KMS-11 (cell line): Measurements from ENCODE around the gene SLC9A9.

Source experiments
- H2AFZ ChIP-seq: fragments of 200-600 bp; sonication (generic); 2 replicates; pipeline ENCODE4 v1.6.1; 2016; ENCODE audit warnings: antibody characterized with exemption, mixed run types, low read depth
- H3K27ac ChIP-seq: fragments of 200-600 bp; sonication (generic); 2 replicates; pipeline ENCODE4 v1.6.1; 2016; ENCODE audit warnings: mild to moderate bottlenecking, mixed run types
- H3K27me3 ChIP-seq: fragments of 200-600 bp; sonication (generic); 2 replicates; pipeline ENCODE4 v1.6.1; 2017; ENCODE audit warnings: mild to moderate bottlenecking, low read depth, mixed run types, moderate library complexity; ENCODE audit not compliant: insufficient read depth
- H3K36me3 ChIP-seq: fragments of 200-600 bp; sonication (generic); 2 replicates; pipeline ENCODE4 v1.6.1; 2017; ENCODE audit warnings: mild to moderate bottlenecking, mixed run types; ENCODE audit not compliant: insufficient read depth
- H3K4me1 ChIP-seq: fragments of 200-600 bp; sonication (generic); 2 replicates; pipeline ENCODE4 v1.6.1; 2016; ENCODE audit warnings: mild to moderate bottlenecking, low read depth, mixed run types; ENCODE audit not compliant: poor library complexity, severe bottlenecking
- H3K4me2 ChIP-seq: fragments of 200-600 bp; sonication (generic); 2 replicates; pipeline ENCODE4 v1.7.0; 2016; ENCODE audit warnings: mild to moderate bottlenecking, mixed run types
- H3K4me3 ChIP-seq: fragments of 200-600 bp; sonication (generic); IDR thresholded peaks from 2 replicates; pipeline ENCODE4 v1.6.1; 2017; ENCODE audit warnings: low read depth, low read length, mixed read lengths; ENCODE audit not compliant: insufficient read depth
- H3K79me2 ChIP-seq: fragments of 200-600 bp; sonication (generic); 2 replicates; pipeline ENCODE4 v1.6.1; 2016; ENCODE audit warnings: low read depth, mixed run types; ENCODE audit not compliant: insufficient read depth
- H3K9ac ChIP-seq: fragments of 200-600 bp; sonication (generic); 2 replicates; pipeline ENCODE4 v1.6.1; 2016; ENCODE audit warnings: mild to moderate bottlenecking, mixed run types
- H4K20me1 ChIP-seq: fragments of 200-600 bp; sonication (generic); 2 replicates; pipeline ENCODE4 v1.6.1; 2016; ENCODE audit warnings: mild to moderate bottlenecking, mixed run types; ENCODE audit not compliant: insufficient read depth
- TF ChIP-seq, protein P1 (sequence below): fragments of 200-600 bp; sonication (generic); conservative IDR thresholded peaks from 2 replicates; pipeline ENCODE4 v1.6.1; 2017; ENCODE audit warnings: low read depth, mild to moderate bottlenecking, antibody characterized with exemption, low read length, moderate library complexity, mixed read lengths

The SLC9A9 gene

DNA sequence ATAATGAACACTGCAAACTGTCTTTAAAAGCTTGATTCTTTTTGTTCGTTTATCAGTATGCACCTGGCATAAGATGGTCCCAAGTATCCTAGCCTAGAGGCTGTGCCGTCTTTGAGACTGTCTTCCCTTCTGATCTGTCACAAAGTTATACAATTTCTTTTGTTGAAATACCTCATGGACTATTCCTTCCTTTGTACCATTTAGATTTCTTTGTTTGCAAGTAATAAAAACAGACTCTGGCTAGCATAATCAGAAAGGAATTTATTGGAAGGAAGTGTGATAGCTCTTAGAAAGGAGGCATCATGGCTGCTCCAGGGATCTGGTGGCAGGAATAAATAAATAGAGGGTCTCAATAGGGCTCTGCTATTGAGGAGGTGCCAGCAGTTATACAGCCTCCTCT lies 280.4 kb downstream of the SLC9A9 start:
- Histone ChIP-seq H3K36me3 (no peaks in the 10 kb centered on the region), H3K4me1 (no peaks in the 10 kb centered on the region), H3K9ac (no peak overlapping the region), H4K20me1 (no peaks in the 10 kb centered on the region), H3K4me2 (no peak overlapping the region), H3K27me3 (no peaks in the 10 kb centered on the region), H3K4me3 (no peak overlapping the region), H3K79me2 (no peaks in the 10 kb centered on the region), H3K27ac (no peak overlapping the region), H2AFZ (no peak overlapping the region)
- TF ChIP-seq, protein P1, sequence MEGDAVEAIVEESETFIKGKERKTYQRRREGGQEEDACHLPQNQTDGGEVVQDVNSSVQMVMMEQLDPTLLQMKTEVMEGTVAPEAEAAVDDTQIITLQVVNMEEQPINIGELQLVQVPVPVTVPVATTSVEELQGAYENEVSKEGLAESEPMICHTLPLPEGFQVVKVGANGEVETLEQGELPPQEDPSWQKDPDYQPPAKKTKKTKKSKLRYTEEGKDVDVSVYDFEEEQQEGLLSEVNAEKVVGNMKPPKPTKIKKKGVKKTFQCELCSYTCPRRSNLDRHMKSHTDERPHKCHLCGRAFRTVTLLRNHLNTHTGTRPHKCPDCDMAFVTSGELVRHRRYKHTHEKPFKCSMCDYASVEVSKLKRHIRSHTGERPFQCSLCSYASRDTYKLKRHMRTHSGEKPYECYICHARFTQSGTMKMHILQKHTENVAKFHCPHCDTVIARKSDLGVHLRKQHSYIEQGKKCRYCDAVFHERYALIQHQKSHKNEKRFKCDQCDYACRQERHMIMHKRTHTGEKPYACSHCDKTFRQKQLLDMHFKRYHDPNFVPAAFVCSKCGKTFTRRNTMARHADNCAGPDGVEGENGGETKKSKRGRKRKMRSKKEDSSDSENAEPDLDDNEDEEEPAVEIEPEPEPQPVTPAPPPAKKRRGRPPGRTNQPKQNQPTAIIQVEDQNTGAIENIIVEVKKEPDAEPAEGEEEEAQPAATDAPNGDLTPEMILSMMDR, result no peak

- no peak overlapping the region for H2AFZ ChIP-seq
- no peak overlapping the region for H3K4me3 ChIP-seq
- no peaks in the 10 kb centered on the region for H4K20me1 ChIP-seq
- H3K4me1 ChIP-seq, result no peaks in the 10 kb centered on the region
- no peaks in the 10 kb centered on the region for H3K36me3 ChIP-seq
- H3K79me2 ChIP-seq, result no peaks in the 10 kb centered on the region
- H3K4me2 ChIP-seq, result no peak overlapping the region
- no peaks in the 10 kb centered on the region for H3K27me3 ChIP-seq
- no peak overlapping the region for H3K9ac ChIP-seq
- H3K27ac ChIP-seq, result no peak overlapping the region
- TF ChIP-seq, protein P1, result no peak
Observed at GRCh38 chr3:143565951-143566350, 282.3 kb downstream of the SLC9A9 start.

- H3K4me3 ChIP-seq, result no peak overlapping the region
- no peaks in the 10 kb centered on the region for H3K79me2 ChIP-seq
- H4K20me1 ChIP-seq, result no peaks in the 10 kb centered on the region
- TF ChIP-seq, protein P1, result no peak
- H3K27ac ChIP-seq, result no peak overlapping the region
- no peaks in the 10 kb centered on the region for H3K36me3 ChIP-seq
- H2AFZ ChIP-seq, result no peak overlapping the region
- no peaks in the 10 kb centered on the region for H3K27me3 ChIP-seq
- no peaks in the 10 kb centered on the region for H3K4me1 ChIP-seq
- H3K4me2 ChIP-seq, result no peak overlapping the region
- H3K9ac ChIP-seq, result no peak overlapping the region
Observed at GRCh38 chr3:143563786-143564185, 284.5 kb downstream of the SLC9A9 start.

- H3K27me3 ChIP-seq, result no peaks in the 10 kb centered on the region
- H3K79me2 ChIP-seq, result no peaks in the 10 kb centered on the region
- no peak overlapping the region for H3K9ac ChIP-seq
- H3K36me3 ChIP-seq, result no peaks in the 10 kb centered on the region
- no peak overlapping the region for H2AFZ ChIP-seq
- no peaks in the 10 kb centered on the region for H3K4me1 ChIP-seq
- H3K4me3 ChIP-seq, result no peak overlapping the region
- H3K27ac ChIP-seq, result no peak overlapping the region
- no peak overlapping the region for H3K4me2 ChIP-seq
- H4K20me1 ChIP-seq, result no peaks in the 10 kb centered on the region
- TF ChIP-seq, protein P1, result no peak
Observed at GRCh38 chr3:143562789-143563188, 285.5 kb downstream of the SLC9A9 start.
